Stimulated activated naive CD8-positive, alpha-beta T cell treated with anti-CD3 and anti-CD28 coated beads, Interleukin-15, amount 100 ng/mL, for 72 hours (primary cell): ENCODE measurements around the gene THRA.
A peak's percentile ranks its signal among the peaks of the same experiment; 100 is the strongest.

Experiments used
- ATAC-seq: fragments of 150-1000 bp; cut with Tn5 transposase; 2 replicates; pipeline ENCODE4 v1.10.0; 2021; ENCODE audit warnings: mild to moderate bottlenecking, moderate library complexity
- DNase-seq, 2 donors: peaks; one replicate each; pipeline ENCODE4 v3.0.0; 2021 to 2022
- H3K27ac Mint-ChIP-seq, 2 donors: one replicate each; pipeline ENCODE4 v1.8.0; 2022; ENCODE audit warnings: mild to moderate bottlenecking in 2 of 2, mixed read lengths in 2 of 2, moderate library complexity in 2 of 2
- H3K27me3 Mint-ChIP-seq: one replicate; pipeline ENCODE4 v1.8.0; 2022; ENCODE audit warnings: mixed read lengths
- H3K4me1 Mint-ChIP-seq: one replicate; pipeline ENCODE4 v1.8.0; 2022; ENCODE audit warnings: mild to moderate bottlenecking, mixed read lengths
- H3K4me3 Mint-ChIP-seq, 2 donors: one replicate each; pipeline ENCODE4 v1.8.0; 2022; ENCODE audit warnings: mild to moderate bottlenecking in 2 of 2, mixed read lengths in 2 of 2, moderate library complexity in 1 of 2
- H3K9me3 Mint-ChIP-seq, 2 donors: one replicate each; pipeline ENCODE4 v1.8.0; 2022; ENCODE audit warnings: mixed read lengths in 2 of 2

Gene THRA

GRCh38 chr17:40084477-40084876 is 21.7 kb downstream of the THRA start:
- no peak for ATAC-seq
- peaks cover 5% of the 10 kb centered on the region for H3K4me1 Mint-ChIP-seq
- H3K4me3 Mint-ChIP-seq: no peak overlapping the region
- DNase-seq: no peak
- H3K27me3 Mint-ChIP-seq: no peaks in the 10 kb centered on the region
- no peaks in the 10 kb centered on the region for H3K9me3 Mint-ChIP-seq
- peak overlapping the region in 1 of 2 donors; percentile 61 for H3K27ac Mint-ChIP-seq

DNA sequence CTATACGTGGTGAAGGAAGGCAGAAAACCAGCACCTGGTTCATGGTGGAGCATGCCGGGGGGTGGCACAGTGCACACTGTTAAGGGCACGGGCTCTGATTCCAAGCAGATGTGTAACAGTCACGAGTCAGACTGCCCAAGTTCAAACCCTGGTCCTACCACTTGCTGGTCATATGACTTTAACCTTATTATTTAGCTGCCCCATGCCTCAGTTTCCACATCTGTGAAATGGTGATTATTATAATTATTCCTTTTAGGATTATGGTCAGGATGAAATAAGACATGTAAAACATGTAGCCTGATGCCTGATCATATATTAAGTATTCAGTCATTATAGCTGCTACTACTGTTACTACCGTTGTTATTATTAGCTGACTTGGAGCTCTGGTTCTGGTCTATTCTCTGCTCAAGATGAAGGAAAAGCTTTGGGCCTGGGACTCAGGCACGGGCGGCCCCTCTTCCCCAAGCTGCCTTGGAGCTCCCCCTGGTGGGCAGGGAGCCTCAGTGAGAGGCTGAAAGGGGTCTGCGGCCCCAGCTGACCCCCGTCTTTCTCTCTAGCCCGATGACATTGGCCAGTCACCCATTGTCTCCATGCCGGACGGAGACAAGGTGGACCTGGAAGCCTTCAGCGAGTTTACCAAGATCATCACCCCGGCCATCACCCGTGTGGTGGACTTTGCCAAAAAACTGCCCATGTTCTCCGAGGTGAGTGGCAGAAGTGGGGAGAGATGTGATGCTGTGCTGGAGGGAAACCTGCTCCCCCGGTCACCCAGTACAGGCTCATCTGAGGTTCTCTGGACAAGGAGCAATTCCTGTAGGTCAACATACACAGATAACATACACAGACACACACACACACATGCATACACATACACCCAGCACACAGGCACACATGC is 23.6 kb downstream of the THRA start:
- Mint-ChIP-seq H3K4me3 (no peak overlapping the region), H3K9me3 (no peaks in the 10 kb centered on the region), H3K27ac (no peak overlapping the region), H3K27me3 (no peaks in the 10 kb centered on the region), H3K4me1 (peaks cover 13% of the 10 kb centered on the region)
- peak; percentile 73 for ATAC-seq
- DNase-seq: peak in 1 of 2 donors; percentile 62

- peak overlapping the region in 1 of 2 donors; percentile 3 for H3K27ac Mint-ChIP-seq
- no peak overlapping the region for H3K4me3 Mint-ChIP-seq
Observed at GRCh38 chr17:40087049-40087794, 24.5 kb downstream of the THRA start.

GRCh38 chr17:40087903-40088718 is 25.3 kb downstream of the THRA start:
- ATAC-seq: no peak
- no peak for DNase-seq
- Mint-ChIP-seq H3K9me3 (no peaks in the 10 kb centered on the region), H3K27me3 (no peaks in the 10 kb centered on the region), H3K4me3 (no peak overlapping the region), H3K4me1 (peaks cover 19% of the 10 kb centered on the region), H3K27ac (peak overlapping the region; percentile 7 to 57)

More at GRCh38 chr17:40087049-40087794, 24.5 kb downstream of the THRA start:
- ATAC-seq: no peak
- no peak for DNase-seq
- no peaks in the 10 kb centered on the region for H3K27me3 Mint-ChIP-seq
- H3K4me1 Mint-ChIP-seq: peaks cover 19% of the 10 kb centered on the region
- no peaks in the 10 kb centered on the region for H3K9me3 Mint-ChIP-seq

DNA sequence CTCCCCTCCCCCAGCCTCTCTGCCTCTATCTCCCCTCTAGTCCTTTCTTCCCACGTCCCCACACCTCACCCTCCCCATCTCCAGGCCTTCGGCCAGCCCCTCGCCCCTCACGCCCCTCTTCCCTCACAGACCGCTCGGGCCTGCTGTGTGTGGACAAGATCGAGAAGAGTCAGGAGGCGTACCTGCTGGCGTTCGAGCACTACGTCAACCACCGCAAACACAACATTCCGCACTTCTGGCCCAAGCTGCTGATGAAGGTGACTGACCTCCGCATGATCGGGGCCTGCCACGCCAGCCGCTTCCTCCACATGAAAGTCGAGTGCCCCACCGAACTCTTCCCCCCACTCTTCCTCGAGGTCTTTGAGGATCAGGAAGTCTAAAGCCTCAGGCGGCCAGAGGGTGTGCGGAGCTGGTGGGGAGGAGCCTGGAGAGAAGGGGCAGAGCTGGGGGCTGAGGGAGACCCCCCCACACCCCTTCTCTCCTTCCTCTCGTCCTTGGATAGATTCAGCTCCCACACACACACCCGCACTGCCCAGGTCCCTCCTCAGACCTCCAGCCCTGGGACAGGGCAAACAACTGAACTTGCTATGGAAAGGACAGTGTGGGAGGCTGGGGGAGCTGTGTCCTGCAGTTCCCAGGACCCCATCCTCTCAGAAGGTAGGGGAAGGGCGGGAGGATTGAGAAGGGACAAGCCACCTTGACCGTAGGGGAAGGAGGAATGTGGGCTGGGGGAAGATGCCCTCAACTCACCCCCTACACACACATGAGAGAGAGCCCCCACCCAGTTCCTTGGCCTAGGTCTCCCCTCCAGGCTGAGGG is 26.5 kb downstream of the THRA start:
- Mint-ChIP-seq H3K4me3 (no peak overlapping the region), H3K27me3 (no peaks in the 10 kb centered on the region), H3K4me1 (peaks cover 25% of the 10 kb centered on the region), H3K27ac (peak overlapping the region in 1 of 2 donors; percentile 84), H3K9me3 (no peaks in the 10 kb centered on the region)
- no peak for DNase-seq
- ATAC-seq: no peak

DNA sequence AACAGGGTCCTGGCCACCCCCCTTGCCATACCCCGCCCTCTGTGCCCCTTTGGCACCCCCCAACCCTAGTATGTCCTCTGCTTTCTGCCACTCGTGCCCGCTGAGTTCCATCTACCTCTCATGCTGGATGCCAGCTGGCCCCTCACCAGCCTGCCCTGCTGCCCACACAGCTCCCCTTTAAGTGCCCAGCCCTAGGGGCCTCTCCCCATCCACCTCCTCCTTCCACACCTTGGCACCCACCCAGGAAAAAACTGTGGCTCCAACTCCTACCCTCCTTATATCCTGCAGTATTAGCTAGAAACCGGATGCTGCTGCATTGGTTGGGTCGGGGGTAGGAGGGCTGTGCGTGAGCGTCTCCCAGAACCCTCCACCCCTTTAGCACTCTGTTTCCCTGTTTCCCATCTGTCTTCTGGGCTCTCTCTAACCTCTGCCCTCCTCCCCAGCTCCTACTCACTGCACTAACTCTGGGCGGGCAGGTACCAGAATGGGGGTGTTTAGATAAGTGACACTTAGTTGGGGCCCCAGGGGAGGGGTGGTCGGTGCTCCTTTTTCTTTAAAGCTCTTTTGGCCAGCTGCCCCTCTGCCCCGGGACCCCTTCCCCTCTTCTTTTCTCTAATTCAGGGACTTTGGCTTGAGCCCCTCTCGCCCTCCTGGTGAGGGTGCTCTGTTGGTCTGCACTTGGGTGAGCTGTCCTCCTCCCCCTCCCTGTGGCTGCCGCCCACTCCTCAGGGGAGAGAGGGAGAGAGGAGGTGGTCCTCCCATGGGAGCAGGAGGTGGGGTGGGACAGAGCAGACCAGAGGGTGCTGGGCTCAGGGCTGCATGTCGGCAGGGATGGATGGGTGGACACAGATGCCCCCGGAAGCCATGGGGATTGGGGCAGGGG is 27.7 kb downstream of the THRA start:
- Mint-ChIP-seq H3K4me1 (peaks cover 33% of the 10 kb centered on the region), H3K27me3 (no peaks in the 10 kb centered on the region), H3K9me3 (no peaks in the 10 kb centered on the region), H3K27ac (peak overlapping the region; percentile 22 to 67), H3K4me3 (no peak overlapping the region)
- ATAC-seq (peak; percentile 24), DNase-seq (no peak)

- DNase-seq (no peak), ATAC-seq (no peak)
- Mint-ChIP-seq H3K4me3 (no peak overlapping the region), H3K9me3 (no peaks in the 10 kb centered on the region), H3K27ac (peak overlapping the region in 1 of 2 donors; percentile 59), H3K27me3 (no peaks in the 10 kb centered on the region), H3K4me1 (peaks cover 47% of the 10 kb centered on the region)
Observed at GRCh38 chr17:40091691-40092397, 29.1 kb downstream of the THRA start.

DNA sequence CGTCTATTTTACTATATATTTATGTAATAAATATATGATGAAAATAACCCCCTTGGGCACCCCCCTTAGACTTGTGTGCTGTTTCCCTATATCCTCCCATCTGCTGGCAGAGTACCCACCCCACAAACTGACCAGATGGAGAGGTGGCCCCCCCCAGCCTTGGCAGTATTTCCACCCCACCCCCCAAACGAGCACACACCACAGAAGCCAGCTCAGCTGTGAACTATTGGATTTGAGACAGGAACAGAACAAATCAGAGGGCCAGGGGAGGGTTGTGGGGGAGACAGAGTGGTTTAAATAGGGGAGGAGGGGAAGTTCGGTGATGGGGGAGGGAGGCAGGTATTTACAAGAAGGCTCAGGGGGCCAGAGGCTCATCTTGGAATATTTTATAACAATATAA is 29.8 kb downstream of the THRA start:
- Mint-ChIP-seq H3K4me1 (peaks cover 54% of the 10 kb centered on the region), H3K9me3 (no peaks in the 10 kb centered on the region), H3K27ac (no peak overlapping the region), H3K4me3 (no peak overlapping the region), H3K27me3 (no peaks in the 10 kb centered on the region)
- no peak for ATAC-seq
- DNase-seq: no peak

DNA sequence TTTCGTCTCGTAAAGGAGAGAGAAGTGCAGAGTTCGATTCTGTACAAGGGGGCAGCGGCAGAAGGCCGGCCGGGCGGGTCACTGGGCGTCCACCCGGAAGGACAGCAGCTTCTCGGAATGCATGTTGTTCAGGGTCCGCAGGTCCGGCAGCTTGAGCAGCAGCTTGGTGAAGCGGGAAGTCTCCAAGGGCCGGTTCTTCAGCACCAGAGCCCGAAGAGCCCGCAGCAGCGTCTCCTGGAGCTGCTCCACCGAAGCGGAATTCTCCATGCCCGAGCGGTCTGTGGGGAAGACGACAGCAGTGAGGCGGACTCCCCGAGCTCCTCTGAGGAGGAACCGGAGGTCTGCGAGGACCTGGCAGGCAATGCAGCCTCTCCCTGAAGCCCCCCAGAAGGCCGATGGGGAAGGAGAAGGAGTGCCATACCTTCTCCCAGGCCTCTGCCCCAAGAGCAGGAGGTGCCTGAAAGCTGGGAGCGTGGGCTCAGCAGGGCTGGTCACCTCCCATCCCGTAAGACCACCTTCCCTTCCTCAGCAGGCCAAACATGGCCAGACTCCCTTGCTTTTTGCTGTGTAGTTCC is 30.3 kb downstream of the THRA start:
- no peak for DNase-seq
- Mint-ChIP-seq H3K27ac (no peak overlapping the region), H3K27me3 (no peaks in the 10 kb centered on the region), H3K9me3 (no peaks in the 10 kb centered on the region), H3K4me1 (peaks cover 59% of the 10 kb centered on the region), H3K4me3 (no peak overlapping the region)
- ATAC-seq: no peak

DNA sequence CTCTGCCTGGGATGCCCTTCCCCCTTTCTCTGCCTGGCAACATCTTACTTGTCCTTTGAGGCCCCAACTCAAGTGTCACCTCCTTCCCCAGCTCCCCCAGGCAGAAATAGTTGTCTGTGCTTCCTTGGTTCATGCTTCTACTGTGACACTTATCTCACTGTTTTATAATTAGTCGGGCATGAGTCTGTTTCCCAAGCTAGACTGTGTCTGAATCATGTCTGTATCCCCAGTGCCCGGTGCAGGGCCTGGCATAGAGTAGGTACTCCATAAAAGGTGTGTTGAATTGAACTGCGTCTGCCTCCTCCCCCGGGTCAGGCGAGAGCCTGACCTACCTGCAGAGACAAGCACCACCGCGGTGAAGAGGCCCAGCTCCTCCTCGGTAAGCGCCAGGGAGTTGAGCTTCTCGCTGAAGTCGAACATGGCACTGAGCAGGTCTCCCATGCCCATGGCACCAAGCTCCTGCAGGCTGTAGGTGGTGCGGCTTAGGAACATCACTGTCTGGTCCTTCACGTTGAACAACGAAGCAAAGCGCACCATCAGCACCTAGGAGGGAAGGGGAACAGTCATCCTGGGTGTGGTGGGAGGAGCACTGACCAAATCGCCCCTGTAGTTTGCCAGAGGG is 30.9 kb downstream of the THRA start:
- H3K4me3 Mint-ChIP-seq: no peak overlapping the region
- peaks cover 65% of the 10 kb centered on the region for H3K4me1 Mint-ChIP-seq
- H3K27ac Mint-ChIP-seq: peak overlapping the region in 1 of 2 donors; percentile 16
- no peak for DNase-seq
- H3K9me3 Mint-ChIP-seq: no peaks in the 10 kb centered on the region
- no peaks in the 10 kb centered on the region for H3K27me3 Mint-ChIP-seq
- ATAC-seq: no peak

DNA sequence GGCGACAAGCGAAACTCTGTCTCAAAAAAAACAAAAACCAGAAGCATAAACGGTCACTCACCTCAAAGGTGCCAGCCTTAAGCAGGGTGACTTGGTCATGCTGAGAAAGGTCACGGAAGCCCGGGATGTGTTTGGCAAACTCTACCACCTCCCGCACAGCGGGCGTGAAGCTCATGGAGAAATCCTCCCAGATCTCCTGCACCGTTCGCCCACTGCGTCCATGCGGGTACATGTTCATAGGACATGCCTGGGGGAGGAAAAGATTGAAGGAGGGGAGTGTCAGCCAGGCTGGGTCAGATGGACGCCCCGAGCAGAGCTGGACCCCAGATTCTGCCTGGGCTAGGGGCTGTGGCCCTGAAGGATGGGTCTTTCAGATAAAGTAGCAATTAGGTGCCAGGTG is 32.1 kb downstream of the THRA start:
- H3K4me1 Mint-ChIP-seq: peaks cover 77% of the 10 kb centered on the region
- no peak for ATAC-seq
- H3K4me3 Mint-ChIP-seq: no peak overlapping the region
- no peaks in the 10 kb centered on the region for H3K9me3 Mint-ChIP-seq
- no peaks in the 10 kb centered on the region for H3K27me3 Mint-ChIP-seq
- no peak for DNase-seq
- H3K27ac Mint-ChIP-seq: no peak overlapping the region

GRCh38 chr17:40095351-40095943 is 32.7 kb downstream of the THRA start:
- Mint-ChIP-seq H3K27me3 (no peaks in the 10 kb centered on the region), H3K4me3 (peak overlapping the region; percentile 73 to 76), H3K9me3 (no peaks in the 10 kb centered on the region), H3K4me1 (peaks cover 78% of the 10 kb centered on the region), H3K27ac (peak overlapping the region; percentile 15 to 37)
- ATAC-seq (no peak), DNase-seq (no peak)
